HG03103 (cell line): ENCODE data around the gene IGLL5.

ENCODE experiments used
- ATAC-seq: cut with Tn5 transposase; IDR thresholded peaks from one replicate; pipeline ENCODE4 v1.9.1; 2021; ENCODE audit warnings: low read depth; ENCODE audit not compliant: unreplicated experiment

The IGLL5 gene

DNA sequence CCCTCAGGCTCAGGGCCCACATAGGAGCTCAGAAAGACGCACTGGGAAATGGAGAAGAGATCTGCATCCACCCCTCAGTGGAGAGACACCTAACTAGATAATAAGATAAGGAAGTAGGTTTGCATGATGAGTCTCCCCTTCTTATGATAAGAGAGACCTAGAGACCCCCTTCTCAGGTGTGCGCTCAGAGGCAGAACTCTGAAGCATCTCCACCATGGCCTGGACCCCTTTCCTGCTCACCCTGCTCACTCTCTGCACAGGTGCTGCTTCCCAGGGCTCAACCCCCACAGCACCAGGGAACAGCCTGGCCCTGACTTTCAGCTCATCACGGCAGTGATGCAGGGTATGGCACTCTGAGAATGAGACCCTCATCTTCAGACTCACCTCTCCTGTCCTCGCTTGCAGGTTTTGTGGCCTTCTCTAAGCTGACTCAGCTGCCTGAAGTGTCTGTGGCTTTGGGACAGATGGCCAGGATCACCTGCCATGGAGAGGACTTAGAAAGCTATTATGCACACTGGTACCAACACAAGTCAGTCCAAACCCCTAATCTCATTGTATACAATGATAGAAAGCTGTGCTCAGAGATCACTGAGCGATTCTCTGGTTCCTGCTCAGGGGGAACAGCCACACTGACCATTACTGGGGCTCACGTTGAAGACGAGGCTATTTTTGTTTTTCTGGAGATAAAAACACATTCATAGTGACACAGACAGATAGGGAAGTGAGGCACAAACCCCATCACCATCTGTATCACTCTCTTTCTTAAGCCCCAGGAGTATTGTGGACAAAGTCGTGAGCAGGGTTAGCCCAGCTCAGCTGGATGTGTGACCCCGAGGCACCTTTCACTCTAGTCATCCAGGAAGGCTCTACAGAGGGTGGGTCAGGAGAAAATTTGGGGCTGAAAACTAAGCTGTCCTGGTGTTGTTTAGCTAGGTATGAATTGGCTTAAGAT, 29.7 kb upstream of the IGLL5 start:
- no peak for ATAC-seq

DNA sequence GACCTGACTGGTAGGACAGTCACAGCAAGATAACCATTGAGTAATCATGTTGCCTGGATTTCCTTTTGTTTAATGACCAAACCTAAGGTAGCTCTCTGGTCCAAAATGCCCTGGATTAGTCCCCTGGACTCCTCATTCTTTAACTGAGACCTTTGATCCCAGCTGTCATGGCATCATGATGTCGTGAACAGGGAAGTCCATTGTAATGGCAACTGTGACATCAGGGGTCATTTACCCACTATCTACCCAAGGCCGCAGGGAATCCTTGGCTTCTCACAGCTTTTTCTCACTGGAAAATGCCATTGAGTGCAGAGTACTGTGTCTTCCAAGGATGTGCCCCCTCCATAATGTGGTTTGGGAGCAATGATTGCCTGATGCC, 29.1 kb upstream of the IGLL5 start:
- no peak for ATAC-seq

DNA sequence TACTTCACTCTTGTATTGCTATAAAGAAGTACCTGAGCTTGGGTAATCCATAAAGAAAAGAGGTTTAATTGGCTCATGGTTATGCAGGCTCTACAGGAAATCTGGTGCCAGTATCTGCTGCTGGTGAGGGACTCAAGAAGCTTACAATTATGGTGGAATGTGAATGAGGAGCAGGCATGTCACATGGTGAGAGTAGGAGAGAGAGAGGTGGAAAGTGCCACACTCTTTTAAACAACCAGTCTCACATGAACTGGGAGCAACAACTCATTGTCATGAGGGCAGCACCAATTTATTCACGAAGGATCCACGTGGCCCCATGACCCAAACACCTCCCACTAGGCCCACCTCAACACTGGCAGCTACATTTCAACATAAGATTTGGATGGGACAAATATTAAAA, 24.6 kb upstream of the IGLL5 start:
- no peak for ATAC-seq

DNA sequence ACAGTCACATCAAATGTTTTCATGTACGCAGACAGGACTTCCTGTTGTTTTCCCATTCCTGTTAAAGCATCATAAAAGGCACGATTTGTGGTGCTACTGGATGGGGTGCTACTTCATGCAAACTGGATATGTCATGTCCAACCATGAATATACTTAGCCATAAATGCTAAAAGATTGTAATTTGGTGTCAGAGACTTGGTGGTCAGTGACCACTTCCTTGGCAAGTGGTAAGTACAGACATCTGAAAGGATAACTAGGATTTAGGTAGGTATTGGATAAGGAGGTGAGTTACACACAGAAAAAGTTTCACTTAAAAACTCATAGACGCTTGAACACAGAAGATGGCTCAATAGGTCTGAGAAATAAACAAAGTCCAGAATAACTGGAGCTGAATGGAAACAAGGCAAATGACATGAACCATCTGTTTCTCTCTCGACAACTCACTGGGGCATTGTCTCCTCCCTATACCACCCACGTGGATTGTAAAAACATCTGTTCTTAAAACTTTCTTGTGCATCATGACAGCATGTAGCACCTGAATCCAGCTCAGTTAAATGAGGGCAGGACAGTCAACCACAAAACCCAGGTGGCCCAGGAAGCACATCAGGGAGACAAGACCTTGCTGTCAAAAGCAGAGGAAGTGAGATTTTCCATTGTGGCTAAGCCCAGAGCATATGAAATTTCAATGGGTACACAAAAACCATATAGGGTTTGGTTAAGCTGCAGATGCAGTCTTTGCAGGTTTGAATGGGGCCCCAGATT, 22.1 kb upstream of the IGLL5 start:
- no peak for ATAC-seq

DNA sequence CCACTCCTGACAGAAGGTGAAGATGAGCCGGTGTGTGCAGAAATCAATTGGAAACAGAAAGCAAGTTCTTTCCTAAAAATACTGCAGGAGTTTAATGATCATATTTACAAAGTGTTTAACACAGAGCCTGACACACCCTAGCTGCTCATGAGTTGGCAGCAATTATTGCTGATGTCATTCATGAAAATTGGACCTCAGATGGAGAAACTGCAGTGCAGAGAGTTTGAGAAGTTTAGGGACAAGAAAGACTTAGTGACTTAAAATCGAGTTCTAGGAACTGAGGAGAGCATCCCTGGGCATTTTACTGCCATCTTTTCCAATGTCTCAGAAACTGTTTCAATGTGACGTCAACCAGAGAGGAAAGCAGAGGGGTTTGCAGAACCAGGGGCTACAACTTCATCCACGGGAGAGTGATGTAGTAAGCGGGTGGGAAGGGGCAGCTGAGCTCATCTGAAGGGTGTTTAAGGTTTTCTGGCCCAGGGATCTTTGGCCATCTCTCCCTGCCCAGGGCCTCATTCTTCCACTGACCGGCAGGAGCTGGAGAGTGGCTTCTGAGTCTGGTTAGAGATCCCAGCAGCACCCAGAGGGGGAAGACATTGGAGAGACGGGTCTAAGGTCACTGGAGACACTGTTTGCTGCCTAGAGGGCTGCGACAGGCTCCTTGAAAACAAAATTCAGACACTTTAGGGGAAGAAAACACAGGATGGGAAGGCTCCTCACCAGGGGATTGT, 21.1 kb upstream of the IGLL5 start:
- ATAC-seq: no peak

DNA sequence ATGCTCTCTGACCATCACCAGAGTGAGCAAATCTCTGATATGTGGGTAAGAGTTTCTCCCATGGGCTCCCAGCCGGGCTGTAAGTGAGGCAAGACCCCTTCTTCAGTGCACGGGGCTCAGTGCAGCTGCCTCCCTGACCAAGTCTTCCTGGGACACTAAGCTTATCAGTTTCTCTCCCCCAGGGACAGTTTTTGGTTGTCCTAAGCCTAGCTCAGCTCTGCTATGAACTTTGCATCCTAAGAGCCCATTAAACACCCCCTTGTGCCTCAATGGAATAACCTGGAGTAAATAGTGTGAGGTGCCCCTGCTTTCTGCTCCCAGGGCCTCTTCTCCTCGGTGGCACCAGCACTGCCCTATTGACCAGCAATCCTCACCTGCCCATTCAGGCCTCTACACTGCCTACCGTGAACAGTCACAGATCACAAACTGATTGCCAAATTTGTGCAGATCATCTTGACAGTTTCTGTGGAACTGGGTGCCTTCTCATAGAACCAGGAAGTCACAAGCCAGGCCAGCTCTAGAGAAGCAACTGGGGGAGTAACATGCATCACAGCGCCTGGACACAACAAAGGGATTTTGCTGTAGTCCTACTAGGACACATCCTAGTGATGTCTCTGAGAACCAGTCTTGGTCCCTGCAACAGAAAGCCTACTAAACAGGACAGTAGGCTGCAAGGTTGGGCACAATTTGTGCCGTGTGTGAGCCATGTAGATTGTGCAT, 19.5 kb upstream of the IGLL5 start:
- no peak for ATAC-seq

DNA sequence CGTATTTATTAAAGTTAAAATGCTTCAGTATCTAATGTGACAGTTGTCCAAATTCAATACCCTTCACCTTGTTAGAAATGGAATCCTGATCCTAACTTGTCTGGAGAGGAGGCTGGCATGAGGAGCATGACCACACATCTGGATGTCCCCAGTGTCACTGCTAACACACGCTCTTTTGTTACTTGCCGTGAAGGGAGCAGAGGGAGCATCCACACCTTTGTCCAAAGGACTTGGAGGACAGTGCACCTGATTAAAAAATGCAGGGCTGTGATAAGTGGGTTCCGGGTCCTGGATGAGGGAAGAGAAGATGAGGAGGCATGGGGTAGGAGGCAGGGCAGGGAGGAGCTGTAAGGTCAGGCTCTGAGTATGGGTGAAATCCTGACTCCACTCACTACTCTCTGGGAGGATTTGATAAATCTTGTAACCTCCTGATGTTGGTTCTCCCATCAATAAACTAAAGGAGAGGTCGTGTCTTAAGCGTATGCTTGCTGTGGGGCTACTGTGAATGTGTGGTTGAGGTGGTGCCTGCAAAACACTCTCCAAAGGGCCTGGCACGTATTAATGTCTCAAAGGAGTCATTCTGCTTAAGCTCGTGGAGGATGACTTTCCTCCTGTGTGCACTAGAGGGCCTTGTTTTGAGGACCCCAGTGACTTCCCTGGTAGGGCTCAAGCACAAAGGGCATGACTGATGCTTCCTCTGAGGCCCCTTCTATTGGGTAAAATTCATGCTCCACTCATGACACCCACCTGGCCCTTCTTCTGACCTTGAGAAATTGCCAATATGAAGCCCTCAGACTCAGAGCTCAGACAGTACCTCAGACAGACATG, 16.8 kb upstream of the IGLL5 start:
- ATAC-seq: no peak

DNA sequence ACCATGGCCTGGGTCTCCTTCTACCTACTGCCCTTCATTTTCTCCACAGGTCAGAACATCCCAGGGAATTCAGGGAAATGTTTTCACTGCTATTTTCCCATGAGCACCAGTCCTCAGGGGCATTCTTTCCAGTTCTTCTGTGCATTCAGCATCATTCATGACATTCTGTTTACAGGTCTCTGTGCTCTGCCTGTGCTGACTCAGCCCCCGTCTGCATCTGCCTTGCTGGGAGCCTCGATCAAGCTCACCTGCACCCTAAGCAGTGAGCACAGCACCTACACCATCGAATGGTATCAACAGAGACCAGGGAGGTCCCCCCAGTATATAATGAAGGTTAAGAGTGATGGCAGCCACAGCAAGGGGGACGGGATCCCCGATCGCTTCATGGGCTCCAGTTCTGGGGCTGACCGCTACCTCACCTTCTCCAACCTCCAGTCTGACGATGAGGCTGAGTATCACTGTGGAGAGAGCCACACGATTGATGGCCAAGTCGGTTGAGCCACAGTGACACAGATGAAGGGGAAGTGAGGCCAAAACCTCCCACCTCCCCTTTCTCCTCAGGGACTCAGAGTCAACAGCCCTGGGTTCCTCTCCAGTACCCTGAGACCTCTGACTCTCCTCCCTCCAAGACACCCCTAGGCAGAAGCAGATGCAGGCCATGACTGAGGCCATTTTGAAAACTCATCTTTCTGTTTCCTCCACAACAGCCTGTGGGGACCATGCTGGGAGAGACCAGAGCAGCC, 15.9 kb upstream of the IGLL5 start:
- ATAC-seq: no peak

DNA sequence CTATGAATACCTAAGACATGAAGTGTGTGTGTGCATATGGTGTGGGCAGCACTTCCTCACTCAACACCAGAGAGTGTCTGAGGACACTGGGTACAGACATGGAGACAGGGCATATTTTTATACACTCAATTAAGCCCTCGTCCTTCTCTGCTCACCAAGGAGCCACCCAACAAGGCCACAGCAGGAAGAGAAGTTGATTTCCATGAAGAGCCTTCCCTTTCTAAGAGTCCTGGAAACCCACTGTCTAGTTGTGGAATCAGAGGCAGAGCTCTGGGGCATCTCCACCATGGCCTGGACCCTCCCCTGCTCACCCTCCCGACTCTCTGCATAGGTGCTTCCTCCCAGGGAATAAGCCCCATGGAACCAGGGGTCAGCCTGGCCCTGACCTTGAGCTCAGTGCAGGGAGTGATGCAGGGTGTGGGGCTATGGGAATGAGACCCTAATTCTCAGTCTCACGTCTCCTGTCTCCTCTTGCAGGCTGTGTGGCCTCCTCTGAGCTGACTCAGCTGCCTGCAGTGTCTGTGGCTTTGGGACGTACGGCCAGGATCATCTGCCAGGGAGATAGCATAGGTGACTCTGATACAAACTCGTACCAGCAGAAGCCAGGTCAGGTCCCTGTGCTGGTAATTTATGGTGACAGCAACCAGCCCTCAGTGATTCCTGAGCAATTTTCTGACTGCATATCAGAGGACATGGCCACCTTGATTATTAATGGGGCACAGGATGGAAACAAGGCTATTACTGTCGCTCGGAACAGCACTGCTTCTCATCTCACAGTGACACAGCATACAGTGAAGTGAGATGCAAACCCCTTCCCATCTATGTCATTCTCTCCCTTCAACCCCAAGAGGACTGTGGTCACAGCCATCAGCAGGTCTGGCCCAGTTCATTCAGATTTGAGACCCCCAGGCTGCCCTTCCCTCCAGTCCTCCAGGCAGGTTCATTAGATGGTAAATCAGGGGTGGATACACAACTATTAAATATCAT, 14.6 kb upstream of the IGLL5 start:
- ATAC-seq: no peak

DNA sequence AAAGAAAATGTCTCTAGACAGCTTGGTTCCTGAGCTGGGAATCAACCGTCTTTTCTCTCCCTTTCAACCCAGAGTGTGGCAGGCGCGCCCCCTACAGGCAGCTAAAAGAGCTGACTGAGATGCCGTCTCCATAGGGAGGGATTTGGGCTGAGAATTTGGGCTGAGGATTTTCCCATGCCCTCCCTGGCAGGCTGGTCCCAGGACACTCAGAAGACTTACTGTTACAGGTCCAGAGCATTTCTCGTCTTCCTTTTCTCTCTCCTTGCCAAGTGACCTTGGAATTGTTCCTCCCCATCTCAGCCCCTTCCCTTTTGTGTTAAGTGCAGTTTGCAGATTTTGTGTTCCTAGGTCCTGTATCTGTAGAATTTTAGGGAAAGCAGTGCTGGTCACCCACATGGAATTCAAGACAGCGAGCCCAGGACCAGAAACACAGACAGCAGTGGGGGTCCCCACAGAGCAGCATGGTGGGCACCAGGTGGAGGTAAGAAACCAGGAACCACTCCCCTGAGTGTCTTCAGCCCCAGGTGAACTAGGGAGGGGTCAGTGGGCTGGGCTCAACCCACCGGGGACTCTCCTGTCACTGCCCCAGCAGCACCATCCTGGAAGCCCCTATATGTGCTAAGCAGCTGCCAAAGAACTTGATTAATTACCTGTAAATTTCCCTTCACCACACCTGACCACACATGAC, 9.9 kb upstream of the IGLL5 start:
- ATAC-seq: no peak

DNA sequence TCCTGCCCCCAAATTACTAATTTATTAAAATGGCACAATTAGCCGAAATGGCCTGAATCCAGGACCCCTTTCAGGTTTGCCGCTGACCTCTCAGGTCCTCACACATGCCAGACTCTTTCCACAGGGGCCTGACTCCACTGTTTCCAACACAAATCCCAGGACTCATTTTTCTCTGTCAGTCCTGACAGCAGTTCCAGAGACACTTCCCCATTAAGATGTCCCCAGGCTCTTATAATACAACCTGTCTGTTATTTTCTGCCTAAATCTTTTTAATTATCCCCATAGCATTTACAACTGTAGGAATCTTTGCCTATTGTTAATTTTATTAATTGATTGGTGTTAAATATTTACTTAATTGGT, 9.4 kb upstream of the IGLL5 start:
- ATAC-seq: no peak

DNA sequence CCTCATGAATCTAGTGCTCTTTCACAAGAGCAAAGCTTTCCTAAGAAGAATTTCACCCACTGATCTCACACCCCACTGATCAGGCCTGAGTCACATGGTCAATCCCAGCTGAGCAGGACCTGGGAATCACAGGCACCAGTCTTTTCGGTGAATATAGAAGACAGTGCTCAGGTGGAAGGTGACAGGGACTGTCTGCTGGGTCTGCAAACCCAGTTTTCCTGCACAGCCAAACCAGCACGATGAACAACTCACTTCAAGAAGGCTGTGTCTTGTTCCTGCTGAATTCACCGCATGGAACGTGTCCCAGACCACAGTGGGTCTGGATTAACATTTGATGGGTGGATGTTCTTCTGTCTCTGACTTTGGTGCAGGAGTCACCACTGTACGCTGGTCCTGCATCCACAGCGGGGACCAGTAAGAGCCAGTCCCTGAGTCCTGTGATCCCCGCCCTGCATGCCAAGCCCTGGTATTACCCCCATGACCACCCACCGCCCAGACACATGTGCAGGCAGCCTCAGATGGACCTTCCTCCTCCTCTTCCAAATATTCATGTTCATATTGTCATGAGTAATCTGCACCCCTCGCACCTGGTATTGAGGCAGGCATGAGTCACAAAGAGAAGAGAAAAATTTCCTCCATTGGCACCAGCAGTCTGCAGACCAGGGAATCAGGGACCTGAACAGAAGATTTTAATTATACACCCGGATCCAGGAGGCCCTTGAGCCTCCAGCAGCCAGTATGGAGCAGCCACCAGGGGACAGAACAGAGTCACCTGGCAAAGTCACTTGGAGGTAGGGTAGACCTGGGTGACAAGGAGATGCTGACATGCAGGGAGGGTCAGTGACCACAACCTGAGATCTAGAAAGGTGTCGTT, 8.6 kb upstream of the IGLL5 start:
- ATAC-seq: no peak

DNA sequence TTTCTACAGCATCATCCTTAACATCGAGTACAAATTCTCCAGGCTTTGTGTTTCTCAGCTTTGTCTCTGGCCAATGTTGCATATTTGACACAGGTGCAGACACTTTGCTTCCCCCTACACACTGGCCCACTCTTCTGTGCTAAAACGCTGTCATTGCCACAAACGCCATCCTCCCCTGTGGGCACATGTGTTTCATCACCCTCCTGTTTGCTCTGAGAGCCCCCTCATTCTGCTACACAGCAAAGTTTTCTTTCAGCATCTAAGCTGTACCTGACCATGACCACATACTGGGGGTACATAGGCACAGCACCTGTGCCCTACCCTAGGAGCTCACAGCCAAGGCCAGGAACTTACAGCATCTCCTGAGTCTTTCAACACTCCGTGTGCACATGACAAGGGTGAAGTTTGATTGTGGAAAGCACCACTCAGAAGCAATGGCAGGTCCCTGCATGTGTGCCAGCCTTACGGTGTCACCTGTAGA, 7.9 kb upstream of the IGLL5 start:
- no peak for ATAC-seq

DNA sequence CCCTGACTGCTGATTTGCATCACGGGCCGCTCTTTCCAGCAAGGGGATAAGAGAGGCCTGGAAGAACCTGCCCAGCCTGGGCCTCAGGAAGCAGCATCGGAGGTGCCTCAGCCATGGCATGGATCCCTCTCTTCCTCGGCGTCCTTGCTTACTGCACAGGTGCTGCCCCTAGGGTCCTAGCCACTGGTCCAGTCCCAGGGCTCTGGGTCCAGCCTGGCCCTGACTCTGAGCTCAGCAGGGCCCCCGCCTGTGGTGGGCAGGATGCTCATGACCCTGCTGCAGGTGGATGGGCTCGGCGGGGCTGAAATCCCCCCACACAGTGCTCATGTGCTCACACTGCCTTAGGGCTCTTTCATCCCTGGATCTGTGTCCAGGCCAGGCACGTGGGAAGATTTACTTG, 7.0 kb upstream of the IGLL5 start:
- ATAC-seq: no peak

DNA sequence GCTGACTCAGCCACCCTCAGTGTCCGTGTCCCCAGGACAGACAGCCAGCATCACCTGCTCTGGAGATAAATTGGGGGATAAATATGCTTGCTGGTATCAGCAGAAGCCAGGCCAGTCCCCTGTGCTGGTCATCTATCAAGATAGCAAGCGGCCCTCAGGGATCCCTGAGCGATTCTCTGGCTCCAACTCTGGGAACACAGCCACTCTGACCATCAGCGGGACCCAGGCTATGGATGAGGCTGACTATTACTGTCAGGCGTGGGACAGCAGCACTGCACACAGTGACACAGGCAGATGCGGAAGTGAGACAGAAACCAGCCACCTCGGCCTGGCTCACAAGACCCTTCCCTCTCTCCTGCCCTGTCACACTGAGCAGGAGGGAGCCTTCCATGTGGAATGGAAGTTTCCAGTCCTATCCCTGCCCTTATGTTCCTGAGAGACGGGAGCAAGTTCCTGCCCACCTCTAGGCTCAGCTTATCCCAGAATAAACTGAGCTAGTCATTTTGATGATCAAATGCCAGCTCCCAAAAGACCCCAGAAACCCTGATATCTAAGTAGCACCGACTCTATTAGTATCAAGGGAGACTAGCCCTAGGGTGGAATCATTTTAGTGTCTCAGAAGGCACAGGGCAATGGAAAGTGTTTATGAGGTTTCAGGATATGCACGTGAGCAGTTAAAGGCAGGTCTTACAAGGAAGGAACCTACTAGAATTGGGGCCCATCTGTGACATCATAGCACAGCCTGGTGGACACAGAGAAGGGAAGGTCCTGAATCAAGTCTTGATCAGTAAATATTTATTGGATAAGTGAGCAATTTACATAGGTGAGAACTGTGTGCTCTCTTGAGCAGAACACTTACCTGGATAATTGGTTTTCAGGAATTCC, 6.3 kb upstream of the IGLL5 start:
- no peak for ATAC-seq
